Esophagus squamous epithelium (tissue), 5 donors: ENCODE data around the gene CCL4. TPM values are rescaled to one million over a fixed set of nuclear protein-coding genes. Genes with fewer than 3 reads are reported as not detected.

Experiments used
- DNase-seq: peaks from one replicate; lab custom pipeline; 2025; lab: John Stamatoyannopoulos, UW
- H3K27ac ChIP-seq, 4 donors: fragments of 200-600 bp; sonication (generic); one replicate each; pipeline ENCODE4 v1.5.1; 2016 to 2019; ENCODE audit warnings: mild to moderate bottlenecking in 1 of 4
- H3K27me3 ChIP-seq, 4 donors: fragments of 200-600 bp; sonication (generic); 1 replicate in 3 of 4; 2 replicates in 1 of 4; pipeline versions ENCODE4 v1.5.1 to v1.6.0; 2017 to 2021; ENCODE audit warnings: antibody characterized with exemption in 1 of 4
- H3K36me3 ChIP-seq, 3 donors: fragments of 200-600 bp; sonication (generic); one replicate each; pipeline ENCODE4 v1.5.1; 2016 to 2019
- H3K4me1 ChIP-seq, 3 donors: fragments of 200-600 bp; sonication (generic); one replicate each; pipeline ENCODE4 v1.5.1; 2017 to 2019
- H3K4me3 ChIP-seq, 4 donors: fragments of 200-600 bp; sonication (generic); 1 replicate in 3 of 4; 2 replicates in 1 of 4; pipeline ENCODE4 v1.5.1; 2016 to 2019; ENCODE audit warnings: mild to moderate bottlenecking in 2 of 4, moderate library complexity in 1 of 4
- H3K9me3 ChIP-seq, 3 donors: fragments of 200-600 bp; sonication (generic); one replicate each; pipeline ENCODE4 v1.5.1; 2016 to 2019
- POLR2A ChIP-seq, 4 donors: fragments of 450-650 bp; IDR thresholded peaks; one replicate each; pipeline ENCODE4 v1.6.1; 2017; ENCODE audit warnings: antibody characterized with exemption in 4 of 4, mild to moderate bottlenecking in 4 of 4, moderate library complexity in 3 of 4
- WGBS, 2 donors: methylation state at CpG; one replicate each; pipeline ENCODE4 v1.1.5; 2018; 5-methylcytosine and 5-hydroxymethylcytosine counted together
- intact Hi-C: fragments of 100-400 bp; cut with DNase I; formaldehyde crosslinking; loops from one replicate; pipeline ENCODE4 v1.15.0; 2022
- small RNA-seq, 4 donors: library from RNA; depleted of rRNA; stranded (forward); fragments of <200 nt; gene quantifications; one replicate each; pipeline ENCODE3, GENCODE V24; 2016
- total RNA-seq, 4 donors: library from RNA; depleted of rRNA; stranded (reverse); fragments of >200 nt; gene quantifications; one replicate each; pipeline ENCODE4 v1.1.0, GENCODE V29; 2016
- TF ChIP-seq, protein P1 (sequence below), 6 experiments: fragments of 450-650 bp in 4 of 6; fragments of 200-600 bp in 2 of 6; sonication (generic) in 2 of 6; IDR thresholded peaks; one replicate each; pipeline ENCODE4 v1.5.1; 2016 to 2019; ENCODE audit warnings: antibody characterized with exemption in 6 of 6, mild to moderate bottlenecking in 4 of 6, moderate library complexity in 4 of 6
- donor health status: DM: yes; HTN: yes; CAD: no.

CCL4 gene
- total RNA-seq, 4 donors from 2014 or later, result 0.56 to 3.2 (median 2.6) TPM

DNA sequence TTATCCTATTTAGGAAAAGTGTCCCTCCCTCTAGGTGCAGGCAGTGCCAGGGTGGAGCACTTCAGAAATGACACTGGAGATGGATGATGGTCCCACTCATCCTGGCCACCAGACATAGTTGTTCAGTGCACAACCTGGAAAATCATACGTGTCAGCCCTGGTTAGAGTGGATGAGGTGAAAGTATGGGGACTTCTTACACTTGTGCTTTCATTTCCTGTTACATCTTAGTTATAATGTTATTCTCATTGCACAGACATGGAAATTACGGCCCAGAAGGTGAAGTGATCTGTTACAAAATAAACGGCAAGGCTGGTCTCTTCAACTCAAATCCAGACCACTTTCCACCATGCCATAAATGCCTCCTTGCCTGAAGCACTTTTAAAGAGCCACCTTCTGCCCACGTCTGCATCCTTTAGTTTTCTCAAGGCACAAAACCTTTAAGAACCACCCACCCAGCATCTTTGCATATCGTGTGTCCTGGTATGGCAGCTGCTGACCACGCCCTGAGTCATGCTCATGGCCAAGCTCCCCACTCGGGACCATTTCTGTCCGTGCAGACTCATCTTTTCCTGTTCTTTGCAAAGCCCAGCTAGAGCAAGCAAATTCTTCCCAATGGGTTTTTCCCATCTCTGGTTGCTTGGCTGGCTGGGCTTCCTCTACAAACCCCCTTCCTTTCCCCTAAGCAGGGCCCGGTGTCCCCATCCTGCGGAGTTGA lies 50.4 kb downstream of the CCL4 start:
- TF ChIP-seq, protein P1, sequence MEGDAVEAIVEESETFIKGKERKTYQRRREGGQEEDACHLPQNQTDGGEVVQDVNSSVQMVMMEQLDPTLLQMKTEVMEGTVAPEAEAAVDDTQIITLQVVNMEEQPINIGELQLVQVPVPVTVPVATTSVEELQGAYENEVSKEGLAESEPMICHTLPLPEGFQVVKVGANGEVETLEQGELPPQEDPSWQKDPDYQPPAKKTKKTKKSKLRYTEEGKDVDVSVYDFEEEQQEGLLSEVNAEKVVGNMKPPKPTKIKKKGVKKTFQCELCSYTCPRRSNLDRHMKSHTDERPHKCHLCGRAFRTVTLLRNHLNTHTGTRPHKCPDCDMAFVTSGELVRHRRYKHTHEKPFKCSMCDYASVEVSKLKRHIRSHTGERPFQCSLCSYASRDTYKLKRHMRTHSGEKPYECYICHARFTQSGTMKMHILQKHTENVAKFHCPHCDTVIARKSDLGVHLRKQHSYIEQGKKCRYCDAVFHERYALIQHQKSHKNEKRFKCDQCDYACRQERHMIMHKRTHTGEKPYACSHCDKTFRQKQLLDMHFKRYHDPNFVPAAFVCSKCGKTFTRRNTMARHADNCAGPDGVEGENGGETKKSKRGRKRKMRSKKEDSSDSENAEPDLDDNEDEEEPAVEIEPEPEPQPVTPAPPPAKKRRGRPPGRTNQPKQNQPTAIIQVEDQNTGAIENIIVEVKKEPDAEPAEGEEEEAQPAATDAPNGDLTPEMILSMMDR (IDR thresholded peaks at IDR 0.05), result no peak
- no peak for TF ChIP-seq POLR2A (IDR thresholded peaks at IDR 0.05)
- Histone ChIP-seq H3K36me3 (no peaks in the 10 kb centered on the region), H3K27me3 (peaks cover 0 to 58% (median 0%) of the 10 kb centered on the region in 4 donors), H3K4me3 (no peak overlapping the region), H3K9me3 (no peaks in the 10 kb centered on the region), H3K27ac (no peak overlapping the region), H3K4me1 (peaks cover 0 to 8% (median 3%) of the 10 kb centered on the region in 3 donors)
- DNase-seq, result no peak
- 54 to 58% methylated on average over 8 to 10 of the region's 10 CpGs for WGBS, 2 donors
- intact Hi-C loops, result no loop called here

Small RNA genes within 50 kb of the gene (small RNA-seq; reads per million reads assigned to genes)
- gene RN7SL301P, result 0 reads per million in 4 donors

Other genes starting within 250 kb of the CCL4 start
- under 1 TPM in 1 of 4 donors, not detected in 3; 0.15 TPM for gene HEATR9, start 234.9 kb upstream of the CCL4 start, total RNA-seq
- 10 to 100 TPM in 1 of 4 donors, 1 to 10 TPM in 3; 1.5 to 25.2 (median 2.8) TPM for gene CCL5, start 223.5 kb upstream of the CCL4 start, total RNA-seq
- gene RDM1, start 173.1 kb upstream of the CCL4 start, total RNA-seq, result 1 to 10 TPM in 1 of 4 donors, under 1 TPM in 3; 0.38 to 4.0 (median 0.45) TPM
- not detected for gene LYZL6, start 160.1 kb upstream of the CCL4 start, total RNA-seq
- gene CCL16, start 122.3 kb upstream of the CCL4 start, total RNA-seq, result under 1 TPM in 1 of 4 donors, not detected in 3; 0.95 TPM
- gene CCL14, start 117.1 kb upstream of the CCL4 start, total RNA-seq, result 10 to 100 TPM in 1 of 4 donors, 1 to 10 TPM in 3; 2.7 to 25.0 (median 5.6) TPM
- gene CCL15, start 102.3 kb upstream of the CCL4 start, total RNA-seq, result not detected
- gene CCL23, start 85.9 kb upstream of the CCL4 start, total RNA-seq, result 10 to 100 TPM in 1 of 4 donors, 1 to 10 TPM in 3; 2.0 to 13.4 (median 3.4) TPM
- gene CCL18, start 39.6 kb upstream of the CCL4 start, total RNA-seq, result 1 to 10 TPM in 1 of 4 donors, under 1 TPM in 2, not detected in 1; 0.76 to 2.8 (median 0.92) TPM
- under 1 TPM in 1 of 4 donors, not detected in 3; 0.68 TPM for gene CCL3, start 13.7 kb upstream of the CCL4 start, total RNA-seq
- gene TBC1D3B, start 72.8 kb downstream of the CCL4 start, total RNA-seq, result 10 to 100 TPM in 1 of 4 donors, 1 to 10 TPM in 2, not detected in 1; 2.9 to 11.7 (median 9.4) TPM
- gene CCL3L1, start 92.9 kb downstream of the CCL4 start, total RNA-seq, result 1 to 10 TPM in 1 of 4 donors, not detected in 3; 3.5 TPM
- 1 to 10 TPM in 1 of 4 donors, under 1 TPM in 2, not detected in 1; 0.35 to 1.6 (median 0.76) TPM for gene CCL4L2, start 107.2 kb downstream of the CCL4 start, total RNA-seq
- under 1 TPM in 2 of 4 donors, not detected in 2; 0.26 to 0.57 TPM for gene TBC1D3I, start 160.7 kb downstream of the CCL4 start, total RNA-seq
- 1 to 10 TPM in 1 of 4 donors, not detected in 3; 2.9 TPM for gene TBC1D3G, start 220.1 kb downstream of the CCL4 start, total RNA-seq